HEK293T (cell line): ENCODE measurements around the gene ABI1.
A peak's percentile ranks its signal among the peaks of the same experiment; 100 is the strongest.
"Not testable (repeated sequence)": the region's sequence is repeated elsewhere in the genome, so short reads cannot be mapped to it uniquely, and the experiment has no call there.

Experiments
- CTCF ChIA-PET: fragments of 350-600 bp; formaldehyde crosslinking; extraction: SDS; loops from one replicate; lab custom pipeline; 2021; ENCODE audit warnings: antibody characterized with exemption, inconsistent platforms; lab: Yijun Ruan, JAX
- POLR2A ChIA-PET: fragments of 350-600 bp; formaldehyde crosslinking; extraction: SDS; loops from one replicate; lab custom pipeline; 2020; ENCODE audit warnings: antibody characterized with exemption, inconsistent platforms; lab: Yijun Ruan, JAX
- DNase-seq: peaks from one replicate; pipeline ENCODE4 v3.0.0; 2012; ENCODE audit warnings: mixed read lengths; ENCODE audit errors: extremely low spot score
- ARNT ChIP-seq: fragments of 450-650 bp; IDR thresholded peaks from 2 replicates; pipeline ENCODE4 v1.6.1; 2017; ENCODE audit warnings: mild to moderate bottlenecking
- BHLHE40 ChIP-seq: fragments of 450-650 bp; IDR thresholded peaks from 2 replicates; pipeline ENCODE4 v1.6.1; 2016; ENCODE audit warnings: mild to moderate bottlenecking, moderate library complexity, borderline replicate concordance
- CTBP1 ChIP-seq: fragments of 450-650 bp; IDR thresholded peaks from 2 replicates; pipeline ENCODE4 v1.6.1; 2016; ENCODE audit warnings: borderline replicate concordance
- ELF4 ChIP-seq: fragments of 450-650 bp; IDR thresholded peaks from 2 replicates; pipeline ENCODE4 v1.6.1; 2017; ENCODE audit warnings: antibody characterized with exemption
- FOXA1 ChIP-seq: fragments of 450-650 bp; IDR thresholded peaks from 2 replicates; pipeline ENCODE4 v1.6.1; 2016; ENCODE audit warnings: mild to moderate bottlenecking
- FOXK2 ChIP-seq: fragments of 450-650 bp; IDR thresholded peaks from 2 replicates; pipeline ENCODE4 v1.6.1; 2016; ENCODE audit warnings: mild to moderate bottlenecking
- FOXM1 ChIP-seq: fragments of 450-650 bp; IDR thresholded peaks from 2 replicates; pipeline ENCODE4 v1.6.1; 2017; ENCODE audit warnings: mild to moderate bottlenecking, borderline replicate concordance
- HDGF ChIP-seq: fragments of 450-650 bp; IDR thresholded peaks from 2 replicates; pipeline ENCODE4 v1.6.1; 2017; ENCODE audit warnings: antibody characterized with exemption, borderline replicate concordance
- L3MBTL2 ChIP-seq: fragments of 450-650 bp; conservative IDR thresholded peaks from 2 replicates; pipeline ENCODE4 v1.6.1; 2016; ENCODE audit warnings: mild to moderate bottlenecking
- LEF1 ChIP-seq: fragments of 450-650 bp; IDR thresholded peaks from 2 replicates; pipeline ENCODE4 v1.6.1; 2017; ENCODE audit warnings: mild to moderate bottlenecking, borderline replicate concordance
- NFRKB ChIP-seq: fragments of 450-650 bp; IDR thresholded peaks from 2 replicates; pipeline ENCODE4 v1.6.1; 2016; ENCODE audit warnings: mild to moderate bottlenecking, moderate library complexity
- SP1 ChIP-seq: fragments of 450-650 bp; IDR thresholded peaks from 2 replicates; pipeline ENCODE4 v1.6.1; 2017
- SUZ12 ChIP-seq: fragments of 450-650 bp; IDR thresholded peaks from 2 replicates; pipeline ENCODE4 v1.6.1; 2016; ENCODE audit warnings: mild to moderate bottlenecking
- TARDBP ChIP-seq: fragments of 450-650 bp; IDR thresholded peaks from 2 replicates; pipeline ENCODE4 v1.6.1; 2016
- ZNF384 ChIP-seq: fragments of 450-650 bp; IDR thresholded peaks from 2 replicates; pipeline ENCODE4 v1.6.1; 2016
- TF ChIP-seq, protein P1 (sequence below): fragments of 450-650 bp; IDR thresholded peaks from 2 replicates; pipeline ENCODE4 v1.6.1; 2016

The ABI1 gene

GRCh38 chr10:26799342-26799741 lies 61.4 kb downstream of the ABI1 start:
- POLR2A ChIA-PET: no interaction called here
- no peak for DNase-seq
- CTCF ChIA-PET: no interaction called here
- TF ChIP-seq NFRKB (no peak), FOXM1 (no peak), HDGF (no peak), SP1 (no peak), ELF4 (no peak), FOXK2 (no peak), FOXA1 (no peak), CTBP1 (no peak), LEF1 (no peak), ARNT (no peak), ZNF384 (0 out of 2 replicates have a peak, but pooled peaks have one; percentile 35), BHLHE40 (no peak), L3MBTL2 (peak; percentile 58)

DNA sequence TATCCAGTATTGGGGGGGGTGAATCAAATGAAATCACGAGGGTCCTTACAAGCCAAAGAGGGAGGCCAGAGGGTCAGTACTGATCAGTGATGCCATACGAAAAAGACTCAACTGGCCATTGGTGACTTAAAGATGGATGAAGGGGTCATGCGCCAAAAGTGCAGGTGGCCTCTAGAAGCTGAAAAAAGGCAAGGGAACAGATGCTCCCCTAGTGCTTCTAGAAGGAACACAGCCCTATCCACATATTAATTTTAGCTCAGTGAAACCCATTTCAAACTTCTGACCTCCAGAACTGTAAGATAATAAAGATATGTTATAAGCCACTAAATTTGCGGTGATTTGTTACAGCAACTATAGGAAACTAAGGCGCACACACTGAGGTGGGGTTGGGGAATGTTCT lies 62.5 kb downstream of the ABI1 start:
- ChIA-PET CTCF (no interaction called here), POLR2A (no interaction called here)
- DNase-seq: no peak
- TF ChIP-seq CTBP1 (no peak), FOXM1 (no peak), HDGF (no peak), LEF1 (no peak), BHLHE40 (no peak), FOXK2 (no peak), ZNF384 (no peak), FOXA1 (no peak), SUZ12 (no peak), L3MBTL2 (no peak), ARNT (no peak), NFRKB (no peak), TARDBP (no peak), SP1 (no peak), ELF4 (no peak)

DNA sequence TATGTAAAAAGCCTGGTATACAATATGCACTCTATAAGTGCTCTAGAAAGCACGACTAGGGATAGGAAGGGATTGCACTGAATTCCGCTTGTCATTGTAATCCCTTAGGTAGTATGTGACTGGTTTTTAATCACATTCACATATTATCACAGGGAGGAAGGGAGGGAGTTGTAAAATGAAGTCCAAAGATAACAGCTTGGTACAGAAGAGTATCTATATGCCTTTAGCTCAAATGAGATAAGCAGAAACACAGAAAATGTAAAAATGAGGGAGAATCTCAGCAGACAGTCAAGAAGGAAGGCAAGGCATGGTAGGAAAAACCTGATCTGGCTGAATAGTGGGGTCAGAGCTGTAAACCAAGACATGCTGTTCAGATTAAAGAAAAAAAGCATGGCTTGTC lies 63.4 kb downstream of the ABI1 start:
- POLR2A ChIA-PET: no interaction called here

GRCh38 chr10:26792758-26793495 lies 67.8 kb downstream of the ABI1 start:
- TF ChIP-seq FOXM1 (no peak), NFRKB (no peak), SP1 (no peak), ZNF384 (no peak), TARDBP (no peak), LEF1 (no peak), HDGF (no peak), L3MBTL2 (no peak), FOXK2 (no peak), FOXA1 (no peak), BHLHE40 (no peak), ELF4 (no peak), CTBP1 (no peak)
- TF ChIP-seq, protein P1, sequence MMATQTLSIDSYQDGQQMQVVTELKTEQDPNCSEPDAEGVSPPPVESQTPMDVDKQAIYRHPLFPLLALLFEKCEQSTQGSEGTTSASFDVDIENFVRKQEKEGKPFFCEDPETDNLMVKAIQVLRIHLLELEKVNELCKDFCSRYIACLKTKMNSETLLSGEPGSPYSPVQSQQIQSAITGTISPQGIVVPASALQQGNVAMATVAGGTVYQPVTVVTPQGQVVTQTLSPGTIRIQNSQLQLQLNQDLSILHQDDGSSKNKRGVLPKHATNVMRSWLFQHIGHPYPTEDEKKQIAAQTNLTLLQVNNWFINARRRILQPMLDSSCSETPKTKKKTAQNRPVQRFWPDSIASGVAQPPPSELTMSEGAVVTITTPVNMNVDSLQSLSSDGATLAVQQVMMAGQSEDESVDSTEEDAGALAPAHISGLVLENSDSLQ: no peak
- DNase-seq: no peak
- POLR2A ChIA-PET: no interaction called here
- CTCF ChIA-PET: interaction anchor here (0.6 kb wide), 1 partner anchor 13 kb away, joined by 4 read pairs; no protein-coding TSS in a partner anchor

More for the DNA sequence above, 63.4 kb downstream of the ABI1 start:
- no peak for DNase-seq
- CTCF ChIA-PET: no interaction called here
- TF ChIP-seq, protein P1: no peak
- TF ChIP-seq LEF1 (no peak), ELF4 (no peak), CTBP1 (no peak)

DNA sequence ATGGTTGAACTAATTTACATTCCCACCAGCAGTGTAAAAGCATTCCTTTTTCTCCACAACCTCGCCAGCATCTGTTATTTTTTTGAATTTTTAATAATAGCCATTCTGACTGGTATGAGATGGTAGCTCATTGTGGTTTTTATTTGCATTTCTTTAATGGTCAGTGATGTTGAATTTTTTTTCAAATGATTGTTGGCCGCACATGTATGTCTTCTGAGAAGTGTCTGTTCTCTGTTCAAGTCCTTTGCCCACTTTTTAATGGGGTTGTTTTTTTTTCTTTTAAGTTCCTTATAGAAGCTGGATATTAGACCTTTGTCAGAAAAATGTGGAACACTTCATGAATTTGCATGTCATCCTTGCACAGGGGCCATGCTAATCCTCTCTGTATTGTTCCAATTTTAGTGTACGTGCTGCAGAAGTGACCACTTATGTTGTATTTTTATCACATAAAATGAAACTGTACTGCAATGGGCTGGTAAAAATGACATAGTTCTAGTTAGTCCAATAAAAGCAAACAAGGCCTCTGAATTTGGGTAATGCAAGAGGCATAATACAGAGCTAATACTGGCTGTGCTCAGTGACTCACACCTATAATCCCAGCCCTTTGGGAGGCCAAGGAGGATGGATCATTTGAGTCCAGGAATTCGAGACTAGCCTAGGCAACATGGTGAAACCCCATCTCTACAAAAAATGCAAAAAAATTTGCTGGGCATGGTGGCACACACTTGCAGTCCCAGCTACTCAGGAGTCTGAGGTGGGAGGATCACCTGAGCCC lies 70.3 kb downstream of the ABI1 start:
- TF ChIP-seq LEF1 (no peak), ELF4 (no peak), BHLHE40 (no peak), L3MBTL2 (no peak), ZNF384 (no peak), SP1 (no peak), SUZ12 (no peak), ARNT (no peak), TARDBP (no peak), FOXM1 (no peak), CTBP1 (no peak), FOXK2 (no peak), NFRKB (no peak), HDGF (no peak), FOXA1 (no peak)
- TF ChIP-seq, protein P1: no peak
- no peak for DNase-seq
- POLR2A ChIA-PET: no interaction called here
- CTCF ChIA-PET: interaction anchor here (0.6 kb wide), 1 partner anchor 9 kb away, joined by 3 read pairs; no protein-coding TSS in a partner anchor

GRCh38 chr10:26789779-26790178 lies 71.0 kb downstream of the ABI1 start:
- POLR2A ChIA-PET, CTCF ChIA-PET, DNase-seq: not testable (repeated sequence)
